CD14-positive monocyte (primary cell): ENCODE results near the gene BFSP1. TPM values are rescaled to one million over a fixed set of nuclear protein-coding genes. Genes with fewer than 3 reads are reported as not detected.

Experiments
- DNase-seq, 3 donors: peaks; one replicate each; pipeline ENCODE4 v3.0.0-alpha.2; 2011 to 2022
- H2AFZ ChIP-seq: 2 replicates; pipeline ENCODE4 v1.6.0; 2012; ENCODE audit warnings: mild to moderate bottlenecking, low read depth, low read length, inconsistent platforms; ENCODE audit not compliant: insufficient read depth, poor library complexity, severe bottlenecking
- H3K27ac ChIP-seq, 2 donors: 1 replicate in 1 of 2; 2 replicates in 1 of 2; pipeline ENCODE4 v1.5.1; 2012 to 2013; ENCODE audit warnings: low read length in 2 of 2, control low read depth in 1 of 2, inconsistent platforms in 1 of 2, low read depth in 1 of 2, mild to moderate bottlenecking in 1 of 2
- H3K27me3 ChIP-seq, 2 donors: one replicate each; pipeline versions ENCODE4 v1.6.0 to v1.6.1; 2011 to 2013; ENCODE audit warnings: low read length in 2 of 2; ENCODE audit not compliant: control insufficient read depth in 2 of 2, insufficient read depth in 2 of 2
- H3K36me3 ChIP-seq, 2 donors: replicated peaks in 1 of 2; 1 replicate in 1 of 2; 2 replicates in 1 of 2; pipeline versions ENCODE4 v1.5.1 to v1.6.1; 2012 to 2013; ENCODE audit warnings: low read length in 2 of 2, control low read depth in 1 of 2, inconsistent platforms in 1 of 2, mild to moderate bottlenecking in 1 of 2; ENCODE audit not compliant: insufficient read depth in 2 of 2, control insufficient read depth in 1 of 2
- H3K4me1 ChIP-seq, 2 donors: 1 replicate in 1 of 2; 2 replicates in 1 of 2; pipeline versions ENCODE4 v1.5.1 to v1.6.1; 2012 to 2013; ENCODE audit warnings: low read length in 2 of 2, control low read depth in 1 of 2, inconsistent platforms in 1 of 2, mild to moderate bottlenecking in 1 of 2, moderate library complexity in 1 of 2; ENCODE audit not compliant: insufficient read depth in 2 of 2, control insufficient read depth in 1 of 2
- H3K4me2 ChIP-seq: replicated peaks from 2 replicates; pipeline ENCODE3; 2012; ENCODE audit warnings: low read length, moderate library complexity, mild to moderate bottlenecking; ENCODE audit not compliant: poor library complexity, severe bottlenecking; ENCODE audit errors: extremely low read depth
- H3K4me3 ChIP-seq, 3 experiments: fragments of 200-600 bp in 1 of 3; sonication (generic) in 1 of 3; replicated peaks in 1 of 3; 1 replicate in 2 of 3; 2 replicates in 1 of 3; pipeline ENCODE4 v1.5.1; 2011 to 2013; ENCODE audit warnings: low read length in 3 of 3, mild to moderate bottlenecking in 3 of 3, control low read depth in 2 of 3, low read depth in 2 of 3, inconsistent platforms in 1 of 3, moderate library complexity in 1 of 3
- H3K79me2 ChIP-seq: 2 replicates; pipeline ENCODE4 v1.6.0; 2012; ENCODE audit warnings: mild to moderate bottlenecking, control low read depth, inconsistent platforms, low read length, moderate library complexity; ENCODE audit not compliant: insufficient read depth
- H3K9ac ChIP-seq: 2 replicates; pipeline ENCODE4 v1.6.0; 2017; ENCODE audit warnings: low read length, mild to moderate bottlenecking; ENCODE audit not compliant: insufficient read depth, poor library complexity, severe bottlenecking
- H3K9me3 ChIP-seq, 2 donors: replicated peaks in 1 of 2; 1 replicate in 1 of 2; 2 replicates in 1 of 2; pipeline versions ENCODE4 v1.5.1 to v1.6.1; 2012 to 2013; ENCODE audit warnings: low read length in 2 of 2, control low read depth in 1 of 2; ENCODE audit not compliant: control insufficient read depth in 1 of 2, insufficient read depth in 1 of 2
- H4K20me1 ChIP-seq: 2 replicates; pipeline ENCODE4 v1.6.0; 2012; ENCODE audit warnings: mild to moderate bottlenecking, low read length, control low read depth, moderate library complexity; ENCODE audit not compliant: insufficient read depth
- H3K27ac Mint-ChIP-seq, 7 donors: one replicate each; pipeline ENCODE4 v1.8.0; 2020; ENCODE audit warnings: mild to moderate bottlenecking in 7 of 7, mixed read lengths in 7 of 7, moderate library complexity in 6 of 7, inconsistent platforms in 2 of 7
- H3K27me3 Mint-ChIP-seq, 3 donors: one replicate each; pipeline ENCODE4 v1.8.0; 2021 to 2022; ENCODE audit warnings: low read depth in 3 of 3, mild to moderate bottlenecking in 3 of 3, mixed read lengths in 3 of 3, moderate library complexity in 3 of 3, inconsistent platforms in 1 of 3
- H3K36me3 Mint-ChIP-seq, 2 donors: one replicate each; pipeline ENCODE4 v1.8.0; 2020; ENCODE audit warnings: mixed read lengths in 2 of 2, inconsistent platforms in 1 of 2, mild to moderate bottlenecking in 1 of 2
- H3K4me1 Mint-ChIP-seq: one replicate; pipeline ENCODE4 v1.8.0; 2020; ENCODE audit warnings: mild to moderate bottlenecking, mixed read lengths
- H3K4me3 Mint-ChIP-seq, 2 donors: one replicate each; pipeline ENCODE4 v1.8.0; 2020; ENCODE audit warnings: mild to moderate bottlenecking in 2 of 2, mixed read lengths in 2 of 2, moderate library complexity in 1 of 2
- H3K9me3 Mint-ChIP-seq, 7 donors: one replicate each; pipeline ENCODE4 v1.8.0; 2020 to 2022; ENCODE audit warnings: mixed read lengths in 7 of 7, mild to moderate bottlenecking in 6 of 7, moderate library complexity in 6 of 7, inconsistent platforms in 2 of 7
- WGBS: methylation state at CpG from one replicate; pipeline ENCODE4 v1.1.5; 2013; ENCODE audit warnings: missing lambda C conversion rate; ENCODE audit not compliant: insufficient coverage; 5-methylcytosine and 5-hydroxymethylcytosine counted together
- intact Hi-C, 2 donors: fragments of 100-400 bp; cut with micrococcal nuclease; formaldehyde crosslinking; loops; one replicate each; pipeline versions ENCODE4 v1.15.0 to v1.15.1; 2023
- polyA plus RNA-seq, 3 donors: library from polyadenylated mRNA; depleted of rRNA in 1 of 3; unstranded in 2 of 3; stranded (reverse) in 1 of 3; fragments of 300-500 nt in 2 of 3; fragments of >200 nt in 1 of 3; fragmentation: Illumina TruSeq in 2 of 3; gene quantifications; 1 replicate in 2 of 3; 2 replicates in 1 of 3; pipeline ENCODE4 v1.2.3, GENCODE V29; 2012 to 2021
- TF ChIP-seq, protein P1 (sequence below): fragments of 200-600 bp; IDR thresholded peaks from one replicate; pipeline ENCODE4 v1.8.0; 2022; ENCODE audit warnings: antibody characterized with exemption, mild to moderate bottlenecking

BFSP1 gene
- polyA plus RNA-seq, 3 donors, result not detected

DNA sequence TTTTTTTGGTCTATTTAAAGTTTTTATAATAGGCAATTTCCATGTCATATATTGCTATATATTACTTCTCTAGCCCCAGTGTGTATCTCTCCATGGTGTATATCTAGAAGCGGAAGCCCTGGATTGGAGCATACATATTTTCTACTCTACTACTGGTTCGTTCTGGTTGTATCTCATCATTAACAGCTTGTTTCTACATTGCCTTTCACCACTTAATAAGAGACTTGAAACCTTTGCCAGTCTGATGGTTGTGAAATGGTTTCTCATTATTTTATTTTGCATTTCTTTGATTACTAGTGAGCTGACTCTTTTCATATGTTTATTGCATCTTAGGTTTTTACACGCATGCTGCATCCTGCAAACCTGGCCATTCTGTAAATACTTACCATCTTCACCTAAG, 42.3 kb upstream of the BFSP1 start:
- Histone ChIP-seq H3K27me3 (peaks cover 4 to 6% of the 10 kb centered on the region in 2 donors), H3K4me1 (peaks cover 13 to 20% of the 10 kb centered on the region in 2 donors), H3K9me3 (no peaks in the 10 kb centered on the region), H3K27ac (no peak overlapping the region), H3K4me2 (no peak overlapping the region), H2AFZ (no peak overlapping the region), H3K79me2 (peaks cover 5% of the 10 kb centered on the region), H3K4me3 (no peak overlapping the region), H4K20me1 (peaks cover 10% of the 10 kb centered on the region), H3K9ac (no peak overlapping the region), H3K36me3 (no peaks in the 10 kb centered on the region)
- no peak for DNase-seq
- H3K27me3 Mint-ChIP-seq, result peaks cover 7 to 14% (median 12%) of the 10 kb centered on the region in 3 donors
- no CpG with 5 or more reads among the region's 3 CpGs for WGBS
- TF ChIP-seq, protein P1, sequence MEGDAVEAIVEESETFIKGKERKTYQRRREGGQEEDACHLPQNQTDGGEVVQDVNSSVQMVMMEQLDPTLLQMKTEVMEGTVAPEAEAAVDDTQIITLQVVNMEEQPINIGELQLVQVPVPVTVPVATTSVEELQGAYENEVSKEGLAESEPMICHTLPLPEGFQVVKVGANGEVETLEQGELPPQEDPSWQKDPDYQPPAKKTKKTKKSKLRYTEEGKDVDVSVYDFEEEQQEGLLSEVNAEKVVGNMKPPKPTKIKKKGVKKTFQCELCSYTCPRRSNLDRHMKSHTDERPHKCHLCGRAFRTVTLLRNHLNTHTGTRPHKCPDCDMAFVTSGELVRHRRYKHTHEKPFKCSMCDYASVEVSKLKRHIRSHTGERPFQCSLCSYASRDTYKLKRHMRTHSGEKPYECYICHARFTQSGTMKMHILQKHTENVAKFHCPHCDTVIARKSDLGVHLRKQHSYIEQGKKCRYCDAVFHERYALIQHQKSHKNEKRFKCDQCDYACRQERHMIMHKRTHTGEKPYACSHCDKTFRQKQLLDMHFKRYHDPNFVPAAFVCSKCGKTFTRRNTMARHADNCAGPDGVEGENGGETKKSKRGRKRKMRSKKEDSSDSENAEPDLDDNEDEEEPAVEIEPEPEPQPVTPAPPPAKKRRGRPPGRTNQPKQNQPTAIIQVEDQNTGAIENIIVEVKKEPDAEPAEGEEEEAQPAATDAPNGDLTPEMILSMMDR, result no peak
- intact Hi-C loops, result no loop called here
- H3K9me3 Mint-ChIP-seq, result no peaks in the 10 kb centered on the region
- peaks cover 12% of the 10 kb centered on the region for H3K4me1 Mint-ChIP-seq
- H3K36me3 Mint-ChIP-seq, result peaks cover 0 to 2% of the 10 kb centered on the region in 2 donors
- no peak overlapping the region for H3K4me3 Mint-ChIP-seq
- no peak overlapping the region for H3K27ac Mint-ChIP-seq

DNA sequence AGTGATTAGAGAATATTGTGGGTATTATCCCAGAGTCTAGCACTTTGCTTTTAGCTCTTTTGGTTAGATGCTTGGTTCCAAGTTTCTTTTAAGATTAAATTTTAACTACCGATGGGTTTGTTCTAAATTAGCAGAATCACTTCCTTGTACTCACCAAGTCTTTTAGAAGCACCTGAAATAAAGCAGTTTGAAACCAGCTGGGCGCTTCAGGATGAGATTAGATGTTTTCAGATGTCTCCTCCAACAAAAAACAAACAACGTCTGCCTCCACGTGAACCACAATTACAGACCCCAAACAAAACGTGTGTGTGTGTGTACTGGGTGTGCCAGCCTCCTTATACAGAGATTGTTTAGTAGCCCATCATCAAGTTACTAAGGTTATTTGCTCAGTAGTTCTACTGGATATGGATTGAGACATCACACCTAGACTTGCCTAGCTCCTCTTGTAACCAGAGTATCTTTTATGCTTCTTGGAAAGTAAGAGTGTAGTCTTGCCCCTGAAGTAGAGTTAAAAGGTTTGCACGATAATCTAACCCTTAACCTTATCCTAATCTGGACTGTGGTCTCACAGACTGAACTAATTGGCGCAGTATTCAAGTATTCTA, 41.0 kb upstream of the BFSP1 start:
- Histone ChIP-seq H3K79me2 (peaks cover 5% of the 10 kb centered on the region), H3K4me2 (no peak overlapping the region), H3K9ac (no peak overlapping the region), H3K4me1 (peaks cover 13 to 20% of the 10 kb centered on the region in 2 donors), H2AFZ (no peak overlapping the region), H3K36me3 (no peaks in the 10 kb centered on the region), H4K20me1 (peaks cover 10% of the 10 kb centered on the region), H3K4me3 (no peak overlapping the region), H3K27me3 (peaks cover 11 to 13% of the 10 kb centered on the region in 2 donors), H3K27ac (no peak overlapping the region), H3K9me3 (no peaks in the 10 kb centered on the region)
- Mint-ChIP-seq H3K27me3 (peaks cover 20 to 26% (median 25%) of the 10 kb centered on the region in 3 donors), H3K4me3 (no peak overlapping the region), H3K4me1 (peaks cover 13% of the 10 kb centered on the region), H3K9me3 (no peaks in the 10 kb centered on the region), H3K27ac (no peak overlapping the region), H3K36me3 (peaks cover 0 to 4% of the 10 kb centered on the region in 2 donors)
- intact Hi-C loops, result no loop called here
- TF ChIP-seq, protein P1, result no peak
- no CpG with 5 or more reads among the region's 7 CpGs for WGBS
- DNase-seq, result no peak
